GM23338 (cell line): ENCODE measurements around the gene NFIB.

ENCODE experiments used
- CREB1 ChIP-seq: fragments of 250-450 bp; sonication (Bioruptor Pico); IDR thresholded peaks from 2 replicates; pipeline ENCODE4 v1.5.0; 2020; ENCODE audit warnings: low read depth, mild to moderate bottlenecking, moderate library complexity
- EZH2 ChIP-seq: fragments of 200-600 bp; sonication (generic); IDR thresholded peaks from one replicate; pipeline ENCODE4 v1.8.0; 2017; ENCODE audit warnings: antibody characterized with exemption, mild to moderate bottlenecking, low read depth; ENCODE audit not compliant: unreplicated experiment
- EZH2phosphoT487 ChIP-seq: fragments of 200-600 bp; sonication (generic); IDR thresholded peaks from one replicate; pipeline ENCODE4 v1.8.1; 2018; ENCODE audit warnings: antibody characterized with exemption; ENCODE audit not compliant: unreplicated experiment
- JUNB ChIP-seq: IDR thresholded peaks from one replicate; pipeline ENCODE4 v1.6.1; 2016; ENCODE audit warnings: antibody characterized with exemption; ENCODE audit not compliant: unreplicated experiment
- NANOG ChIP-seq: IDR thresholded peaks from 2 replicates; pipeline ENCODE4 v1.6.1; 2016; ENCODE audit warnings: antibody characterized with exemption, borderline replicate concordance
- POLR2AphosphoS5 ChIP-seq: IDR thresholded peaks from 2 replicates; pipeline ENCODE4 v1.6.1; 2016; ENCODE audit warnings: antibody characterized with exemption, low read depth
- TF ChIP-seq, protein P1 (sequence below), 2 experiments: fragments of 200-600 bp in 1 of 2; sonication (generic) in 1 of 2; conservative IDR thresholded peaks; 2 replicates each; pipeline versions ENCODE4 v1.5.1 to v1.6.1; 2016 to 2017; ENCODE audit warnings: antibody characterized with exemption in 2 of 2, low read depth in 2 of 2, mild to moderate bottlenecking in 2 of 2, moderate library complexity in 1 of 2
- TF ChIP-seq, protein P2 (sequence below): IDR thresholded peaks from one replicate; pipeline ENCODE4 v1.6.1; 2018; ENCODE audit warnings: antibody characterized with exemption; ENCODE audit not compliant: unreplicated experiment

DNA sequence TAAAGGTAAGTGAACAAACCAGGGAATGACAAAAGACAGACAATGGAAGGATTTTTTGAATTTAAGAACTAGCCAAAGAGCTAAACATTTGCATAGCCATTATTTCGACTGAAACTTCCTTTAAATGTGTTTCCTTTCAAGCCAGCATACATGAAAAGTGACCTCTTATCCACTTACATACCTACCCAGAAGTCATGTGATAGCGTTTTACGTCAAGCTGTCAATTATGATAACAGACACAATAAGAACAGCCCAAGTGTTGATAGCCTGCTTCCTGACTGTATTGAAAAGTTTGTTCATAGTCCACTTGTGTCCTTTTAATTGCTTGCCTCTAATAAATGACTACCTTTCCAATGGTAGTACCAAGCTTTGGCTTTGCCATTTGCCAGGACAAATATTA lies 206.0 kb downstream of the NFIB start:
- TF ChIP-seq, protein P1, sequence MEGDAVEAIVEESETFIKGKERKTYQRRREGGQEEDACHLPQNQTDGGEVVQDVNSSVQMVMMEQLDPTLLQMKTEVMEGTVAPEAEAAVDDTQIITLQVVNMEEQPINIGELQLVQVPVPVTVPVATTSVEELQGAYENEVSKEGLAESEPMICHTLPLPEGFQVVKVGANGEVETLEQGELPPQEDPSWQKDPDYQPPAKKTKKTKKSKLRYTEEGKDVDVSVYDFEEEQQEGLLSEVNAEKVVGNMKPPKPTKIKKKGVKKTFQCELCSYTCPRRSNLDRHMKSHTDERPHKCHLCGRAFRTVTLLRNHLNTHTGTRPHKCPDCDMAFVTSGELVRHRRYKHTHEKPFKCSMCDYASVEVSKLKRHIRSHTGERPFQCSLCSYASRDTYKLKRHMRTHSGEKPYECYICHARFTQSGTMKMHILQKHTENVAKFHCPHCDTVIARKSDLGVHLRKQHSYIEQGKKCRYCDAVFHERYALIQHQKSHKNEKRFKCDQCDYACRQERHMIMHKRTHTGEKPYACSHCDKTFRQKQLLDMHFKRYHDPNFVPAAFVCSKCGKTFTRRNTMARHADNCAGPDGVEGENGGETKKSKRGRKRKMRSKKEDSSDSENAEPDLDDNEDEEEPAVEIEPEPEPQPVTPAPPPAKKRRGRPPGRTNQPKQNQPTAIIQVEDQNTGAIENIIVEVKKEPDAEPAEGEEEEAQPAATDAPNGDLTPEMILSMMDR (conservative IDR thresholded peaks at IDR 0.05; ENCODE audit: low read depth in 2 of 2), result no peak
- TF ChIP-seq CREB1 (CRISPR knock-in tag) (no peak), EZH2phosphoT487 (no peak), NANOG (no peak), EZH2 (no peak), POLR2AphosphoS5 (no peak), JUNB (no peak)
- TF ChIP-seq, protein P2, sequence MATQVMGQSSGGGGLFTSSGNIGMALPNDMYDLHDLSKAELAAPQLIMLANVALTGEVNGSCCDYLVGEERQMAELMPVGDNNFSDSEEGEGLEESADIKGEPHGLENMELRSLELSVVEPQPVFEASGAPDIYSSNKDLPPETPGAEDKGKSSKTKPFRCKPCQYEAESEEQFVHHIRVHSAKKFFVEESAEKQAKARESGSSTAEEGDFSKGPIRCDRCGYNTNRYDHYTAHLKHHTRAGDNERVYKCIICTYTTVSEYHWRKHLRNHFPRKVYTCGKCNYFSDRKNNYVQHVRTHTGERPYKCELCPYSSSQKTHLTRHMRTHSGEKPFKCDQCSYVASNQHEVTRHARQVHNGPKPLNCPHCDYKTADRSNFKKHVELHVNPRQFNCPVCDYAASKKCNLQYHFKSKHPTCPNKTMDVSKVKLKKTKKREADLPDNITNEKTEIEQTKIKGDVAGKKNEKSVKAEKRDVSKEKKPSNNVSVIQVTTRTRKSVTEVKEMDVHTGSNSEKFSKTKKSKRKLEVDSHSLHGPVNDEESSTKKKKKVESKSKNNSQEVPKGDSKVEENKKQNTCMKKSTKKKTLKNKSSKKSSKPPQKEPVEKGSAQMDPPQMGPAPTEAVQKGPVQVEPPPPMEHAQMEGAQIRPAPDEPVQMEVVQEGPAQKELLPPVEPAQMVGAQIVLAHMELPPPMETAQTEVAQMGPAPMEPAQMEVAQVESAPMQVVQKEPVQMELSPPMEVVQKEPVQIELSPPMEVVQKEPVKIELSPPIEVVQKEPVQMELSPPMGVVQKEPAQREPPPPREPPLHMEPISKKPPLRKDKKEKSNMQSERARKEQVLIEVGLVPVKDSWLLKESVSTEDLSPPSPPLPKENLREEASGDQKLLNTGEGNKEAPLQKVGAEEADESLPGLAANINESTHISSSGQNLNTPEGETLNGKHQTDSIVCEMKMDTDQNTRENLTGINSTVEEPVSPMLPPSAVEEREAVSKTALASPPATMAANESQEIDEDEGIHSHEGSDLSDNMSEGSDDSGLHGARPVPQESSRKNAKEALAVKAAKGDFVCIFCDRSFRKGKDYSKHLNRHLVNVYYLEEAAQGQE, result no peak
